A549 (cell line): ENCODE data around the gene H1-8.

Experiments used
- CTCF ChIP-seq: fragments of >200 bp; sonication (Bioruptor Twin); formaldehyde crosslinking; IDR thresholded peaks from 3 replicates; pipeline ENCODE4 v1.5.1; 2016
- GATA3 ChIP-seq: IDR thresholded peaks from 2 replicates; pipeline ENCODE4 v1.6.1; 2012; ENCODE audit warnings: borderline replicate concordance
- POLR2A ChIP-seq: IDR thresholded peaks from 2 replicates; pipeline ENCODE4 v1.6.1; 2012; ENCODE audit warnings: mild to moderate bottlenecking, low read length

GRCh38 chr3:129554356-129555152 lies 11.6 kb downstream of the H1-8 start:
- TF ChIP-seq GATA3 (no peak), CTCF (no peak), POLR2A (no peak)
